GM19395 (cell line): ENCODE results near the gene DZIP3.
"Not testable (repeated sequence)": the region's sequence is repeated elsewhere in the genome, so short reads cannot be mapped to it uniquely, and the experiment has no call there.

Source experiments
- ATAC-seq: cut with Tn5 transposase; IDR thresholded peaks from one replicate; pipeline ENCODE4 v1.9.1; 2021; ENCODE audit warnings: mild to moderate bottlenecking, moderate library complexity; ENCODE audit not compliant: unreplicated experiment

DZIP3 gene

DNA sequence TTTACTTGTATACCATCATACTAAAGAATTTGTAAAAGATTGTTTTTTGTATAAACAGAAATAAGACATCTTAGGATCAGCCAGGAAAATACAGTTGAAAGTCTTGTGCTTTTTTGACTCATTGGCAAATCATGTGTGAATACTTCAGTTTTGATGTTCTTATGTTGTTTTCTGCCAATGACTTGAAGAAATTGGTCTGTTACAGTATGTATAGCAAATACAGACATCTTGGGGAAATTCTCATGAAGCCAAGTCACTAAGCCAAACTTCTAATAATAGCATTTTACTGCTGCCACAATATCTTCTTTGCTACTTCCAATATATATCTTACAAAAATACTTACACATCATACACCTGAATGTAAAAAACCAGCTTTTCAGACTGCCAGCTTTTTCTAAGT, 83.2 kb downstream of the DZIP3 start:
- no peak for ATAC-seq

DNA sequence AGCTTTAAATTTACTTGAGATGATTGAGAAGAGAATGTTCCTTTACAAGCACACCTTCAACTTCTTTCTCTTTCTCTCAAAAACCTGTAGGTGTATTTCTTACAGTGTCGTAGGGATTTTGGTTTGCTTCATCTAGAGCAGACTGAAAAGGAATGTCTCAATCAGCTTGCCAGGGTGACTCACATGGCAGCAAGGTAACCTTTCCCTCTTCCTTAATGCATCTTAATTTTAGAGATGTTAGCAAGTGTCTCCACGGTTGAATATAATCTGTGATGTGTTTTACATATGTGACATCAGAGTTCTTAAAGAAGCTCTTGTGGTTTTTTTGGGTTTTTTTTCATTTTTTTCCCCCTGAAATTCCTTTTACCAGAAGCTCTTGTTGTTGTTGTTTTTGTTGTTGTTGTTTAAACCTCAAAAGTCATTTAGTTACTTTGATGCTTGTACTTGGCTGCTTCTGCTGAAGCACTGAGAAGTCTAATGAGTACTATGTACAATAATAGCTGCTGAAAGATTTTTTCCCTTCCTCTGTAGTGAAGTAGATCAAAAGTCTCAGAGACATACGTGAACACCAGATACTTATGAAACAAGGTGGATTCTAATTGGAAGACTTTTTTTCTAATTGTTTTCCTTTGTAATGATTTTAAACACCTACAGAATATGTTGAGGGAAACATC, 84.6 kb downstream of the DZIP3 start:
- ATAC-seq: peak; percentile 46

DNA sequence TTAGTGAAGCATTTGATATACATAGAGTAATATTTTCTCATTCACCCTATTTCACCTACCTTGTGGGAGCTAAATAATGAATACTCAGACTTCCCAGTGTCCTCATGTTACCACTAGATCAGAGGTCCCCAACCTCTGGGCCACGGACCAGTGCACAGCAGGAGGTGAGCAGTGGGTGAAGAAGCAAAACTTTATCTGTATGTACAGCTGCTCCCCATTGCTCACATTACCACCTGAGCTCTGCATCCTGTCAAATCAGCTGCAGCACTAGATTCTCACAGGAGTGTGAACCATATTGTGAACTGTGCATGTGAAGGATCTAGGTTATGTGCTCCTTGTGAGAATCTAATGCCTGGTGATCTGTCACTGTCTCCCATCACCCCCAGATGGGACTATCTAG, 88.3 kb downstream of the DZIP3 start:
- ATAC-seq: no peak

DNA sequence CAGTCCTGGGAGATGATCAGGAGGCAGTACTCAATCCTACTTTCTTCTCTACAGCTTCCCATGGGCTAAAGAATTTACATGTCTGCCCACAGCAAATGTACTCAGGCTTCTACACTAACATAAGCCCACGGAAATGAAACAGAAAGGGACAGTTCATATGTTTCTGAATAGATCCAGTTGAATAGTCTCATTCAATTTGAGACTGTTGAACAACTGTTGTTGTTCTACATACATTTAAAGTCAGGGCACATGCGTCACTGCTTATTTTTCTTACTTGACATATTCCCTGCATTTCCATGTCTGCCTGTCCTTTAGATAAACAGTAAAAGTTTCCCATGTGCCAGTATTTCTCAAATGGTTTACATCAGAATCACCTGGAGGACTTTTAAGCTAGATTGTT, 102.8 kb downstream of the DZIP3 start:
- ATAC-seq: not testable (repeated sequence)

DNA sequence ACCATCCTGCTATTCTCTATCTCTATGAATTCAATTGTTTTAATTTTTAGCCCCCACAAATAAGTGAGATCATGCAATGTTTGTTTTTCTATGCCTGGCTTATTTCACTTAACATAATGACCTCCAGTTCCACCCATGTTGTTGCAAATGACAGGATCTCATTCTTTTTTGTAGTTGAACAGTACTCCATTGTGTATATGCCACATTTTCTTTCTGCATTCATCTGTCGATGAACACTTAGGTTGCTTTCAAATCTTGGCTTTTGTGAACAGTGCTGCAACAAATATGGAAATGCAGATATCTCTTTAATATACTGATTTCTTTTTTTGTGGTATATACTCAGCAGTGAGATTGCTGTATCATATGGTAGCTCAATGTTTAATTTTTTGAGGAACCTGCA, 108.9 kb downstream of the DZIP3 start:
- no peak for ATAC-seq

DNA sequence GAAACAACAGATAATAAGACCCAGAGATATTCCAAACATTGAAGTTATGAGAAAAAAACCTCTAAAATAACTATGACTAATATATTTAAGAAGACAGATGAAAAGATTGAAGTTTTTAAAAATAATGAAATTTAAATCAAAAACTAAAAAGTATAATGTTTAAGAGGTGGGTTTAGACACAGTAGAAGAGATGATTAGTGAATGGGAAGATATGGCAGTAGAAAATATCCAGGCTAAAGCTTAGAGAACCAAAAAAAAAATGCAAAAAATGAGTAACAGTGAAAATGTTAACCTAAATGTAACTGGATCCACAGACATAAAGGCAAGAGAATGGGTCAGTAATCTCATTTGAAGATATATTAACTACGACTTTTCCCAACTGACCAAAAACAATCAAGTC, 115.5 kb downstream of the DZIP3 start:
- no peak for ATAC-seq

DNA sequence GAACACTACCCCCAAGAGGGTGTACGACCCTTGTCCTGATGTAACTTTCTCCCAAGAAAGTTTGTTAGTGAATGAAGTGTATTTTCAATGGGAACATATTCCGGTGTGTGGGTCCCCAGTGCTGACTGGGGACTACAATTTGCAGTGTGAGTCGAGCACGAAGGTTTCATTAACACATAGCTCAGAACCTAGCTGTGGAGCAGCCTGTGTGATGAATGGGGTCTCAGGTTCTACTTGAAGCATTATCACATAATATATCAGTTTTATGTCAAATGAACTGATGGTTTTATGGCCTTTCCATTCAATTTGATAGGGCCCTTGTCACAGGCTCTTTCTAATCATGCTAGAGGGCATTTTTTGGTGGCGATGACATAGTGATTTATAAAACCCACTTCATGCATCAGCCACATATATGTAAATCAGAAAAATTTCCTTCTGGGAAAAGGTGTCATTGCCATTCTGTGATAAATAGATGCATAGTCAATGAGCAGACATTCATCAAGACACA, 123.5 kb downstream of the DZIP3 start:
- ATAC-seq: no peak

DNA sequence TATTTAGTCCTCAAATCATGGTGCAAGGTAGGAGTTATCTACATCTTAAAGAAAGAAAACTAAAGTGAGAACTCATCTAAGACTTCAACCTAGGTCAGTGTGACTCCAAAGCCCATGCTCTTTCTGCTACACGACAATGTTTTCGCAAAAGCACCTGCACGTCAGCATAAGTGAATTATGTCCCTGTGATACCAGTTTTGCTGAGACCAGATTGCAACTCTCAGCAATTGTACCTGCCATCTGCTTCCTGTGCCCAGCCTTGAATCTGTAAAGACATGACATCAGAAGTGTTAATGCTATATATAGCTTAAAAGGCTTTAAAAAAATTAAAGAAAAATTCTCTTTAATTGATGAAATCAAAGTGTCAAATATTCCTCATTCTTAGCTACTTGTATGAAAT, 124.3 kb downstream of the DZIP3 start:
- no peak for ATAC-seq

DNA sequence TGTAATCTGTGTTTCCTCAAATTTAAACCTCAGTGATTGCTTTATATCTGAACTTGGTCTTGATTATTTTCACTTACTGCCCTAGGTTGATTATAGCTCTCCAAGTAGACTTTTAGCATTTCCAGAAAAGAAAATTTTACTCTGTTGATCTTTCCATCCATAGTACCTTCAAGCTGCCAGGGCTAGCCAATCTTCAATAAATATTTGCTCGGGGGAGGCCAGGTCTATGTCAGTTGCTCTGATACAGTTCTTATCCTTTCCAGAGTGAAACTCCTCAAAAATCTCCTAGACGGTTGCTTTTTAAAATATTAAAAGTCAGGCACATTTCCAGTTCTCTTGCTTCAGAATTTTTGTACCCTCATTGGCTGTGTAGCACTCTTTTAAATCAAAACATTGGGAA, 128.9 kb downstream of the DZIP3 start:
- ATAC-seq: no peak

DNA sequence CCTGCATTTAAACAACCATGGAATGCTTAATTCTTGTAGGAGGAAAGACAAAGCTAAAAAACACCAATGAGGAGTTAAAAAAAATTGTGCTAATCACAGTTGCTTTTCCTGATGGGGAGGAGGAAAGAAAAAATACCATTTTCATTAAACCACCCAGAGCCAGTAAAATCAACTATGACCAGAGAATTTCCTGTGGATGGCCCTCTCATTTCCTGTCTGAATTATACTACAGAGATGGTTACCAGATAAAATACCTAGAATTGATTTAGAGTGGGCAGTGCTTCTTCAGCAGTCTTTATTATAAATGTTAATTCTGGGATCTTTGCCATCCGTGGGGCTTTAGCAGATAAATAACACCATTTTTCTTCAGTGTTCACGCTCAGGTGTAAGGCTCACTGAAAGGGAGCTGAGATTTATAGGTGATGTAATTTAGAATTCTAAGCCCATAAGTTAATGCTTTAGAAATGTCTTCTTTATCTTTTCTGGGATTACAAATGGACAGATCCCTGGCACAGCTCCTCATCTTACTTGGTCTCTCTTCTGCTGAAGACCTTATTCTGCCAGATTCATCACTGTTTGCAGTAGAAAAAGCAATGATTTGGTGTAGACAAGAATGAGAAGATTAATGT, 129.8 kb downstream of the DZIP3 start:
- ATAC-seq: no peak

DNA sequence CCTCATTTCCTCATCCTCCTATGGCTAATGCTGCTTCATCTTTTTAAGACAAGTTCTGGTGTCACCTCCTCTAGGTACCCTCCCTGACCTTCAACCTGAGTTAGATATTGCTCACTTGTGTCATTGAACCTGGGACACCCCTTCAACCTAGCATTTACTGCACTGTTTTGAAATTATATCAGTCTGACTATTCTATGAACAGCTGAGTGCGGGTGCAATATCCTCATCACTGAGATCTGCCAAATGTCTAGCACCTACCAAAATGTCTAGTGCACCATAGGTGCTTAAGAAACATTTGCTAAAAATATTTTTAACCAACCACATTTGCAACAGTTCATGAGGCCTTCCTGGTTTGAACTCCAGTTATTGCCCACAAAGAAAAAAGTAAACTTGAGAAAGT, 133.2 kb downstream of the DZIP3 start:
- ATAC-seq: no peak

DNA sequence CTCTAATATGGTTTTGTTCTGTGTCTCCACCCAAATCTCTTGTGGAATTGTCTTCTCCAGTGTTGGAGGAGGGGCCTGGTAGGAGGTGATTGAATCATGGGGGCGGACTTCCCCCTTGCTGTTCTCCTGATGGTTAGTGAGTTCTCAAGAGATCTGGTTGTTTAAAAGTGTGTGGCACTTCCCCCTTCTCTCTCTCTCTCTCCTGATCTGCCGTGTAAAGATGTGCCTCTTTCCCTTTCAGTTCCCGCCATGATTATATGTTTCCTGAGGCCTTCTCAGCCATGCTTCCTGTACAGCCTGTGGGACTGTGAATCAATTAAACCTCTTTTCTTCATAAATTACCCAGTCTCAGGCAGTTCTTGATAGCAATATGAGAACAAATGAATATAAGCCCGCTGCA, 134.6 kb downstream of the DZIP3 start:
- ATAC-seq: no peak

DNA sequence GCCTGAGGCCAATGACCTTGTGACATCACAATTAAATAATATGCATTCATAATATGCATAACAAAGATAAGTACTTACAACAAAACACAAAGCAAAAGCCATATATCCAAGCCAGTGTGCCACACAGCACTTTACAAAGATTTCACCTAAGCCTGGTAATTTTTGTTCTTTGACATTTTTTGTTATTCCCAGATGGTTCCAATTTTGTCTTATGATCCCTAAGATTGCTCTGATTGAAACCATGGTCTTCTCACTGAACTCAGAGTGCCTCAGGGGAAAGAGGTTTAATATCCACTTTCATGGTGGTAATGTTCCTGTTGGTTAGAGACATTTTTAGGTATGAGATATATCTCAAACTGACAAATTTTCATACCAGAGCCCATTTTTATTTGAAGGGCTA, 138.6 kb downstream of the DZIP3 start:
- no peak for ATAC-seq

DNA sequence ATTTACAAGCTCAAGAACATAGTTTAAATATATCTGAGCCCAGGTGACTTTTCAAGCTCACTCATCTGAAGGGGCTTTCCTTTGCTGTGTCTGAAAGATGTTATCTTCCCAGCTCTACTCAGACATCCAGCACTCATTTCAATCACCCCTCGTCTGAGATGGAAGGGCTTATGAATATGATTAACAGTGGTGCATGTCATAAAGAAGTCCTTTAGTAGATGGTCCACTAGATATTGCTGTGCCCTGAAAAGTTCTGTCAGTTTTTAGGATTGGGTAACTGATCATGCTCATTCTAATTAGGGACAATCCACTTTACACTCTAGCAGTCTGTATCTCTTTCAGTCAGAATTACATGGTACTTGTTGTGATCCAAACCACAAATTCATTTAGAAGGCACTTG, 139.4 kb downstream of the DZIP3 start:
- ATAC-seq: no peak

DNA sequence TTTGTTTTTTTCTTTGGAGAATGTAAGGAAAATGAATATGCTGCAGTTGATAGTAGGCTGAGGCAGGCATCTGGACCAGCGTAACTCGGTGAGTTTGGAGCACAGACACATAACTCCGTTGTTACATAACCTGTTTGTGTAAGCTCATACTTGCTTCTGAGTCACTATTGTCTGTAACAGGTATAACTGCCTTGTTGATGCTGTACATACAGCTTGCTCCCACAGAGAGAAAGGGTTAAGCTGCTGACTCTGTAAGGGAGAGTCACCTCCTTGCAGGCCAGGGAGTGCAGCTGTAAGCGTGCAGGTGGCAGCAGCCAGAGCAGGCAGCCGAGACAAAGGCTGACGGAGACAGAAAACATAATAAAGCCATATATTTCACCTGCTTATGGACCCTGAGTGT, 147.3 kb downstream of the DZIP3 start:
- no peak for ATAC-seq

DNA sequence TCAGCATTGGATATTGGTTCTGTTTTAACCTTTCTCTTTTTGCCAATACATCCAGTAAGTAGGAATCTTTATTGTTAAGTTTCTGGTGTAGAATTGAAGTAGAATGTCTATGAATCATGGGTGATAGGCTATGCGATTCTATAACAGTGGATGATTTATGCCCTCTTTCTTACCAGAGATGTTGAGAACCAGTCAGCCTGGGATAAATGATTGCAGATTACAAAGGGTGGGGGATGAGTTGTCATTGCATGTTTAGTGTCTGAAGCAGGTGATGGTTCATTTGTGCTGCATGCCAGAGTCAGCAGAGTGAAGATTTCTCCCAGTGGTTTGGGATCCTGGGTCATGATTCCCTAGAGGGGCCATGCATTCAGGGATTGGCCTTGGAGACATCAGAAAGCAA, 153.4 kb downstream of the DZIP3 start:
- ATAC-seq: no peak
